IMR-90 (cell line): ENCODE results near the gene TRMT1L.

Experiments used
- CEBPB ChIP-seq: IDR thresholded peaks from 2 replicates; pipeline ENCODE4 v1.6.1; 2012; ENCODE audit warnings: low read depth, low read length, improper control_type of control experiment
- CHD1 ChIP-seq: IDR thresholded peaks from 2 replicates; pipeline ENCODE4 v1.6.1; 2012; ENCODE audit warnings: low read depth, low read length, improper control_type of control experiment
- FOS ChIP-seq: fragments of 150-350 bp; IDR thresholded peaks from 2 replicates; pipeline ENCODE4 v1.6.1; 2016; ENCODE audit warnings: low read depth, low read length
- MXI1 ChIP-seq: IDR thresholded peaks from 2 replicates; pipeline ENCODE4 v1.6.1; 2012; ENCODE audit warnings: low read depth, mild to moderate bottlenecking, low read length, moderate library complexity, borderline replicate concordance
- POLR2A ChIP-seq: IDR thresholded peaks from 2 replicates; pipeline ENCODE4 v1.6.1; 2012; ENCODE audit warnings: mild to moderate bottlenecking, low read depth, low read length
- TF ChIP-seq, protein P1 (sequence below): conservative IDR thresholded peaks from 2 replicates; pipeline ENCODE4 v1.5.1; 2012; ENCODE audit warnings: mild to moderate bottlenecking, low read depth, low read length, improper control_type of control experiment

DNA sequence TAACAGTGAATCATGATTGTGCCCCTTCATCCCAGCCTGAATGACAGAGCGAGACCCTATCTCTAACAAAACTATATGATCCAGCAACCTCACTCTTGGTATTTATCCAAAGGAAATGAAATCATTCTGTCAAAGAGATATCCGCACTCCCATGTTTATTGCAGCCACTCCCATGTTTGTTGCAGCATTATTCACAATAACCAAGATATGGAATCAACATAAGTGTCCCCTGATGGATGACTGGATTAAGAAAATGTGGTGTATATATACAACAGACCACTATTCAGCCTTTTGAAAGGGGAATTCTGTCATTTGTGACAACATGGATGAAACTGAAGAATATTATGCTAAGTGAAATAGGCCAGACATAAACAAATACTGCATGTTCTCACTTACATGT lies 44.4 kb downstream of the TRMT1L start:
- TF ChIP-seq, protein P1, sequence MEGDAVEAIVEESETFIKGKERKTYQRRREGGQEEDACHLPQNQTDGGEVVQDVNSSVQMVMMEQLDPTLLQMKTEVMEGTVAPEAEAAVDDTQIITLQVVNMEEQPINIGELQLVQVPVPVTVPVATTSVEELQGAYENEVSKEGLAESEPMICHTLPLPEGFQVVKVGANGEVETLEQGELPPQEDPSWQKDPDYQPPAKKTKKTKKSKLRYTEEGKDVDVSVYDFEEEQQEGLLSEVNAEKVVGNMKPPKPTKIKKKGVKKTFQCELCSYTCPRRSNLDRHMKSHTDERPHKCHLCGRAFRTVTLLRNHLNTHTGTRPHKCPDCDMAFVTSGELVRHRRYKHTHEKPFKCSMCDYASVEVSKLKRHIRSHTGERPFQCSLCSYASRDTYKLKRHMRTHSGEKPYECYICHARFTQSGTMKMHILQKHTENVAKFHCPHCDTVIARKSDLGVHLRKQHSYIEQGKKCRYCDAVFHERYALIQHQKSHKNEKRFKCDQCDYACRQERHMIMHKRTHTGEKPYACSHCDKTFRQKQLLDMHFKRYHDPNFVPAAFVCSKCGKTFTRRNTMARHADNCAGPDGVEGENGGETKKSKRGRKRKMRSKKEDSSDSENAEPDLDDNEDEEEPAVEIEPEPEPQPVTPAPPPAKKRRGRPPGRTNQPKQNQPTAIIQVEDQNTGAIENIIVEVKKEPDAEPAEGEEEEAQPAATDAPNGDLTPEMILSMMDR = no peak
- TF ChIP-seq CHD1 (no peak), POLR2A (no peak), MXI1 (no peak), CEBPB (no peak), FOS (no peak)
